Effector memory CD8-positive, alpha-beta T cell (primary cell): ENCODE data around the gene MRPS24.
"Not testable (repeated sequence)": the region's sequence is repeated elsewhere in the genome, so short reads cannot be mapped to it uniquely, and the experiment has no call there.

ENCODE experiments used
- ATAC-seq: fragments of 150-1000 bp; cut with Tn5 transposase; replicated peaks from 2 replicates; pipeline ENCODE4 v1.10.0; 2021; ENCODE audit warnings: mild to moderate bottlenecking, moderate library complexity
- DNase-seq, 3 experiments: peaks; one replicate each; pipeline ENCODE4 v3.0.0; 2021
- H3K27ac Mint-ChIP-seq, 2 donors: one replicate each; pipeline ENCODE4 v1.8.0; 2022; ENCODE audit warnings: mild to moderate bottlenecking in 2 of 2, mixed read lengths in 2 of 2, moderate library complexity in 2 of 2
- H3K27me3 Mint-ChIP-seq, 2 donors: one replicate each; pipeline ENCODE4 v1.8.0; 2022; ENCODE audit warnings: mixed read lengths in 2 of 2
- H3K36me3 Mint-ChIP-seq: one replicate; pipeline ENCODE4 v1.8.0; 2022; ENCODE audit warnings: mild to moderate bottlenecking, moderate library complexity, mixed read lengths; ENCODE audit not compliant: insufficient read depth
- H3K4me1 Mint-ChIP-seq, 2 donors: one replicate each; pipeline ENCODE4 v1.8.0; 2022; ENCODE audit warnings: low read depth in 2 of 2, mixed read lengths in 2 of 2
- H3K4me3 Mint-ChIP-seq, 2 donors: one replicate each; pipeline ENCODE4 v1.8.0; 2022; ENCODE audit warnings: mild to moderate bottlenecking in 2 of 2, mixed read lengths in 2 of 2, moderate library complexity in 2 of 2
- H3K9me3 Mint-ChIP-seq, 2 donors: one replicate each; pipeline ENCODE4 v1.8.0; 2022; ENCODE audit warnings: mixed read lengths in 2 of 2
- total RNA-seq, 9 experiments: gene quantifications; one replicate each; lab custom pipeline; 2026; lab: John Stamatoyannopoulos, UW

MRPS24 gene
- total RNA-seq, result 0 to 3.0 (median 2.1) reads per million in 9 experiments

GRCh38 chr7:43869006-43869866, at the start of gene MRPS24:
TSS of gene MRPS24 (minus strand) at chr7:43869517. CDS start at chr7:43869495, 22 bp downstream.
- Mint-ChIP-seq H3K9me3 (no peaks in the 10 kb centered on the region), H3K36me3 (peaks cover 39% of the 10 kb centered on the region), H3K4me3 (peak within 1 kb of the TSS; percentile 95 to 96), H3K4me1 (peaks cover 18 to 22% of the 10 kb centered on the region in 2 donors), H3K27ac (peak within 1 kb of the TSS; percentile 88 to 92), H3K27me3 (no peaks in the 10 kb centered on the region)
- peak; percentile 91 to 92 (median 91) for DNase-seq
- ATAC-seq, result peak; percentile 98

GRCh38 chr7:43915907-43916306, 46.6 kb upstream of the MRPS24 start:
- Mint-ChIP-seq H3K4me3 (no peak overlapping the region), H3K27ac (no peak overlapping the region)

GRCh38 chr7:43914795-43915194, 45.5 kb upstream of the MRPS24 start:
- Mint-ChIP-seq H3K4me3 (no peak overlapping the region), H3K4me1 (no peaks in the 10 kb centered on the region), H3K9me3 (no peaks in the 10 kb centered on the region), H3K27ac (no peak overlapping the region), H3K27me3 (no peaks in the 10 kb centered on the region), H3K36me3 (no peaks in the 10 kb centered on the region)
- DNase-seq, result no peak
- ATAC-seq, result no peak

More at GRCh38 chr7:43915907-43916306, 46.6 kb upstream of the MRPS24 start:
- ATAC-seq, result no peak
- no peaks in the 10 kb centered on the region for H3K27me3 Mint-ChIP-seq
- peaks cover 0 to 4% of the 10 kb centered on the region in 2 donors for H3K4me1 Mint-ChIP-seq
- no peaks in the 10 kb centered on the region for H3K9me3 Mint-ChIP-seq
- no peak for DNase-seq
- no peaks in the 10 kb centered on the region for H3K36me3 Mint-ChIP-seq

GRCh38 chr7:43906331-43907010, 37.2 kb upstream of the MRPS24 start, which contains the start of gene URGCP:
TSS of gene URGCP (minus strand) at chr7:43906596. CDS start at chr7:43906575, 21 bp downstream.
- Mint-ChIP-seq H3K27ac (peak within 1 kb of the TSS; percentile 93), H3K36me3 (peaks cover 5% of the 10 kb centered on the region), H3K4me1 (peaks cover 27 to 34% of the 10 kb centered on the region in 2 donors), H3K4me3 (peak within 1 kb of the TSS; percentile 93 to 96), H3K9me3 (no peaks in the 10 kb centered on the region), H3K27me3 (no peaks in the 10 kb centered on the region)
- DNase-seq, result peak; percentile 29 to 48 (median 45)
- peak; percentile 95 for ATAC-seq

- Mint-ChIP-seq H3K27ac (peak overlapping the region; percentile 93), H3K9me3 (no peaks in the 10 kb centered on the region), H3K4me3 (peak overlapping the region; percentile 93 to 96), H3K27me3 (no peaks in the 10 kb centered on the region), H3K36me3 (peaks cover 5% of the 10 kb centered on the region), H3K4me1 (peaks cover 27 to 37% of the 10 kb centered on the region in 2 donors)
- DNase-seq (peak; percentile 3 to 22 (median 8)), ATAC-seq (peak; percentile 41)
Measured at GRCh38 chr7:43905956-43906330, 36.6 kb upstream of the MRPS24 start.

- peaks cover 27 to 37% of the 10 kb centered on the region in 2 donors for H3K4me1 Mint-ChIP-seq
- H3K9me3 Mint-ChIP-seq, result no peaks in the 10 kb centered on the region
- peaks cover 5% of the 10 kb centered on the region for H3K36me3 Mint-ChIP-seq
- no peak for DNase-seq
- H3K27ac Mint-ChIP-seq, result peak overlapping the region; percentile 93
- H3K27me3 Mint-ChIP-seq, result no peaks in the 10 kb centered on the region
- no peak for ATAC-seq
- H3K4me3 Mint-ChIP-seq, result peak overlapping the region; percentile 93 to 96
Measured at GRCh38 chr7:43905209-43905946, 36.1 kb upstream of the MRPS24 start.

DNA sequence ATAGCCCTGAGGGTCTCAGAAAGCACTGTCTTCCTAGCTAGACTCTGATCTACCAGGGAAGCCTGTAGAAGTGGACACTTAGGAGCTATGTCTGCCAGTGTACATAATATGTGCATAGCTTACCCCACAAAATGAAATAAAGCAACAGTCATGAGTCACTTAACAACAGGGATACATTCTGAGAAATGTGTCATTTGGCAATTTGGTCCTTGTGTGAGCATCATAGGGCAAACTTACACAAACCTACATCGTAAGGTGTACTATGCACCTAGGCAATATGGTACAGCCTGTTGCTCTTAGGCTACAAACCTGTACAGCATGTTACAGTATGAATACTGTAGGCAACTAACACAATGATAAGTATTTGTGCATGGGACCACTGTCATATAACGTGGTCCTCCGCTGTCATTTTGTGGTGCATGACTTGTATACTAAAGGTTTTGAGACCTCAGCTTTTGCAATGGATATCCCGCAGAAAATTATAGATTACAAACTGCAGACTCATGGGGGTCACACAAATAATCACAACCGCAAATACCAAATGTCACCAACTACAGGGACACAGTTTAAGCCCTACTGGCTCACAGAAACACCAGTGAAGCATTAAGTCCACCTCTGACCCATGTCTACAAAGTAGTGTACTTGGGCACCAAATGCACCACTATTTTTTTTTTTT, 35.4 kb upstream of the MRPS24 start:
- Mint-ChIP-seq H3K9me3 (no peaks in the 10 kb centered on the region), H3K27ac (peak overlapping the region; percentile 55 to 93), H3K36me3 (peaks cover 5% of the 10 kb centered on the region), H3K4me1 (peaks cover 29 to 37% of the 10 kb centered on the region in 2 donors), H3K27me3 (no peaks in the 10 kb centered on the region), H3K4me3 (peak overlapping the region; percentile 93 to 96)
- ATAC-seq (no peak), DNase-seq (no peak)

- H3K9me3 Mint-ChIP-seq, result no peaks in the 10 kb centered on the region
- ATAC-seq (no peak), DNase-seq (no peak)
- no peaks in the 10 kb centered on the region for H3K27me3 Mint-ChIP-seq
- peak overlapping the region in 1 of 2 donors; percentile 21 for H3K4me3 Mint-ChIP-seq
- peaks cover 29 to 37% of the 10 kb centered on the region in 2 donors for H3K4me1 Mint-ChIP-seq
- H3K27ac Mint-ChIP-seq, result peak overlapping the region in 1 of 2 donors; percentile 56
- peaks cover 5% of the 10 kb centered on the region for H3K36me3 Mint-ChIP-seq
Measured at GRCh38 chr7:43902542-43903054, 33.3 kb upstream of the MRPS24 start.

DNA sequence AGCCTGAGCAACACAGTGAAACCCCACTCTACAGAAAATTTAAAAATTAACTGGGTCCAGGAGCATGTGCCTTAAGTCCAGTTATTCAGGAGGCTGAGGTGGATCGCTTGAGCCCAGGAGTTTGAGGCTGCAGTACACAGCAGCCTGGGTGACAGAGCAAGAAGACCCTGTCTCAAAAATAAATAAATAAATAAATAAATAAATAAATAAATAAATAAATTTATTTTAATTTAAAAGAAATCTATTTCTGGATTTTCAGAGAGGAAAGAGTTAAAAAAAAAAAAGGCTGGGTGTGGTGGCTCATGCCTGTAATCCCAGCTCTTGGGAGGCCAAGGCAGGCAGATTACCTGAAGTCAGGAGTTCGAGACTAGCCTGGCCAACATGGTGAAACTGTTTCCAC, 29.3 kb upstream of the MRPS24 start:
- DNase-seq, H3K36me3 Mint-ChIP-seq, ATAC-seq, H3K4me3 Mint-ChIP-seq, H3K27ac Mint-ChIP-seq, H3K9me3 Mint-ChIP-seq, H3K27me3 Mint-ChIP-seq: not testable (repeated sequence)
- peaks cover 28 to 46% of the 10 kb centered on the region in 2 donors for H3K4me1 Mint-ChIP-seq

DNA sequence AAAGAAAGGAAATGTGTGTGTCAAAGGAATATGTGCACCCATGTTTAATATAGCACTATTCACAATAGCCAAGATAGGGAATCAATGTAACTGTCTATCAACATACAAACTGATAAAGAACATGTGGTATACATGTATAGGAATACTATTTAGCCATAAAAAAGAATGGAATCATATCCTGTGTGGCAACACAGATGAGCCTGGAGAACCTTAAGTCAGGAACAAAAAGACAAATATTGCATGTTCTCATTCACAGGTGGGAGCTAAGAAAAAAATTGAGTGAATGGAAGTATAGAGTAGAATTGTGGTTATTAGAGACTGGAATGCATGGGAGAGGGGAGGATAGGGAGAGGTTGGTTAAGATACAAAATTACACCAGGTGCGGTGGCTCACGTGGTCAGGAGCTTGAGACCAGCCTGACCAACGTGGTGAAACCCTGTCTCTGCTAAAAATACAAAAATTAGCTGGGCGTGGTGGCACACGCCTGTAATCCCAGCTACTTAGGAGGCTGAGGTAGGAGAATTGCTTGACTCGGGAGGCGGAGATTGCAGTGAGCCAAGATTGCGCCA, 26.6 kb upstream of the MRPS24 start:
- H3K4me3 Mint-ChIP-seq, result no peak overlapping the region
- no peak for ATAC-seq
- peak overlapping the region in 1 of 2 donors; percentile 3 for H3K27ac Mint-ChIP-seq
- H3K9me3 Mint-ChIP-seq, result no peaks in the 10 kb centered on the region
- H3K36me3 Mint-ChIP-seq, result peaks cover 11% of the 10 kb centered on the region
- DNase-seq, result no peak
- H3K27me3 Mint-ChIP-seq, result no peaks in the 10 kb centered on the region
- peaks cover 29 to 42% of the 10 kb centered on the region in 2 donors for H3K4me1 Mint-ChIP-seq

DNA sequence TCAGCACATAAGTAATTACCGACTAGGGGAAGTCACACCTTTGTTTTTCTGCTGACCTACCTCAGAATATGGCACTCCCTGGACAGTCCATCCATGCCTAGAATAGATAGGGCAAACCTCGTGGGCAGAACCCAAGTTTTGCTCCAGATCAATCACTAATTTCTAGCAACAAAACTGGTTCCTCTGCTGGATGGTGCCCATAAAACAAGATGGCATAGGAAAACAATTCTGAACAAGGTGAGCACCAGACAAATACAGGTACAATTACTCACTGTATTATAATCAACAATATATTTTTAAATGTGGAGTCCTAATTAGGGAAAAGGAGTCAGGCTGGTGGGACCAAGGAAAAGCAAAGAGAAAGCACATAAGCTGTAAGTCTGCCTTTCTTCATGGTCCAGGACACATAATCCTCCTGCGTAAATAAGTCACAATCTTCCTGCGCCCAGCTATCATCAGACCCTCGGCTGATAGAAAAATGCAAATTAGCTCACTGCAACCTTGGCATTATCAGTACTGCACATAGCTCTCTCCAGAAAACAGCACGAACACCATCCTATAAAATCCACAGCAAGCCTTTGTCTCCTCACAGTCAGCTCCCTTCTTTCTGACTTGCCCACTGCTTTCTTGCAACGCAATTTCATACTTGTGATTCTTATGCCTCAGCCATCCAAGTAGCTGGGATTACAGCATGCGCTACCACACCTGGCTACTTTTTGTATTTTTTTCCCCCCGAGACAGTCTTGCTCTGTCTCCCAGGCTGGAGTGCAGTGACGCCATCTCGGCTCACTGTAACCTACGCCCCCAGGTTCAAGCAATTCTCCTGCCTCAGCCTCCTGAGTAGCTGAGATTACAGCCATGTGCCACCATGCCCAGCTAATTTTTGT, 22.0 kb upstream of the MRPS24 start:
- Mint-ChIP-seq H3K9me3 (no peaks in the 10 kb centered on the region), H3K27ac (no peak overlapping the region), H3K4me3 (peak overlapping the region in 1 of 2 donors; percentile 14), H3K27me3 (no peaks in the 10 kb centered on the region), H3K36me3 (peaks cover 11% of the 10 kb centered on the region), H3K4me1 (peaks cover 36 to 54% of the 10 kb centered on the region in 2 donors)
- ATAC-seq (no peak), DNase-seq (no peak)
